ENCODE results near the gene RIPK4. TPM values are rescaled to one million over a fixed set of nuclear protein-coding genes. Genes with fewer than 3 reads are reported as not detected.

Gene RIPK4
- total RNA-seq, 1 donor from 2014 or later = 51.1 TPM

DNA sequence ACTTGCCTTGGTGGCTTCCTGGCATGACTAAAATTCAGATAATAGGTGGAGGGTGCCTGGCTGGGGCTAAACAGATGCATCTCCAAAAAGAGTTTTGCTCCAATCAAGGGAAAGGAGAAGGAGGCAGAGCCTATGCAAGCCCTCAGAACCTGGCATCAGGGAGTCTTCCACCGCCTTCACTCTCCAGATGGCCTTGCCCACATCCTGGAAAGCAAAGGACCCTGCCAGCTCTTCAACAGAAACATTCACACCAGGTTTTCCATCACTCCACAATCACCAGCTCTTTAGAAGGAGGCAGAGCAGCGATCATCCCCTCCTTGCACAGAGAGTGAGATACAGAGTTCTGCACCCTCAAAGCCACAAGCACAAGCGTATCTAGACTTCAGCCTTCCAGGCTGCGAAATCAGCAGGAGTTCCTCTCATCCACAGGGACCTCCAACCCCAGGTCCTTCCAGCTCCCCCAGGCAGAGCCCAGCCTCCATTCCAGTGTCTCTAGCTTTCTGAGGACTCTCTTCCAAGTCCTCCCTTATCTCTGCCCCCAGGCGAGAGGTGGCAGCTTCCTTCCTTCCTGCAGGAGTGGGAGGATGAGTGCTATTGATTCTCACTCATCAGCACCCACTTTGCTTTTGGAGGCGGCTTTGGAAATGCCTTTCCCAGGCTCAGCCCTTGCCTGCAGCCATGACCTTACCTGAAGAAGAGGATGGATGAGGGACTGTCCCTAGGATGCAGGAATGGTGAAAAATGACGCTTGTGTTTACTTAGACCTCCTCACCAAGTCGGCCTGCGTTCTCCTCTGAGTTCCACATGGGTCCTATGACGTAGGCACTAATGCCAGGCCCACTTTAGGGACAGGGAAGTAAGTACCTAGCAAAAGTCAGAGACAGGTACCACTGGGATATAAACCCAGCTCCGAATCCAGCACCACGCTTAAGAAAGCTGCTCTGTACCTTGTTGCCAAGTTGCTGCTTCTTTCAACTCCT is 75.4 kb downstream of the RIPK4 start:
- ATAC-seq = no peak

Other genes with a start within 250 kb of the RIPK4 start
- 5.5 TPM for gene PRDM15, start 112.3 kb upstream of the RIPK4 start, total RNA-seq
- gene C2CD2, start 187.0 kb upstream of the RIPK4 start, total RNA-seq = 11.4 TPM
- 8.7 TPM for gene ZBTB21, start 243.3 kb upstream of the RIPK4 start, total RNA-seq

Measured in esophagus mucosa (tissue), 1 donor.